ENCODE measurements around the gene IL15RA.

IL15RA gene

GRCh38 chr10:5999440-6000165 lies 22.3 kb upstream of the IL15RA start:
- no peak overlapping the region for H3K4me2 ChIP-seq (ENCODE audit: low read length)
- no peak overlapping the region for H3K27ac ChIP-seq
- no peaks in the 10 kb centered on the region for H3K27me3 ChIP-seq (ENCODE audit: control insufficient read depth, insufficient read depth, low read length)
- no peak overlapping the region for H3K9ac ChIP-seq
- no peak overlapping the region for H3K4me3 ChIP-seq (ENCODE audit: low read depth, low read length)
- no peak for TF ChIP-seq CTCF (IDR thresholded peaks at IDR 0.05)
- no peaks in the 10 kb centered on the region for H3K9me3 ChIP-seq (ENCODE audit: control insufficient read depth, low read length)
- H3K79me2 ChIP-seq, result no peaks in the 10 kb centered on the region
- no peaks in the 10 kb centered on the region for H3K36me3 ChIP-seq (ENCODE audit: control insufficient read depth, insufficient read depth, low read length)
- H2AFZ ChIP-seq, result no peak overlapping the region
- no peaks in the 10 kb centered on the region for H3K4me1 ChIP-seq

- no peaks in the 10 kb centered on the region for H3K36me3 ChIP-seq (ENCODE audit: control insufficient read depth, insufficient read depth, low read length)
- H3K9ac ChIP-seq, result no peak overlapping the region
- H3K27me3 ChIP-seq (ENCODE audit: control insufficient read depth, insufficient read depth, low read length), result no peaks in the 10 kb centered on the region
- H3K4me3 ChIP-seq (ENCODE audit: low read depth, low read length), result no peak overlapping the region
- no peak overlapping the region for H3K4me2 ChIP-seq (ENCODE audit: low read length)
- no peaks in the 10 kb centered on the region for H3K4me1 ChIP-seq
- TF ChIP-seq CTCF (IDR thresholded peaks at IDR 0.05), result no peak
- no peak overlapping the region for H2AFZ ChIP-seq
- H3K27ac ChIP-seq, result no peak overlapping the region
- no peaks in the 10 kb centered on the region for H3K79me2 ChIP-seq
- H3K9me3 ChIP-seq (ENCODE audit: control insufficient read depth, low read length), result no peaks in the 10 kb centered on the region
These were observed 19.4 kb upstream of the IL15RA start for GRCh38 chr10:5996696-5997095.

GRCh38 chr10:5992398-5992797 lies 15.1 kb upstream of the IL15RA start:
- Histone ChIP-seq H3K27me3 (ENCODE audit: control insufficient read depth, insufficient read depth, low read length) (peaks cover 3% of the 10 kb centered on the region), H3K9me3 (ENCODE audit: control insufficient read depth, low read length) (no peaks in the 10 kb centered on the region), H3K4me3 (ENCODE audit: low read depth, low read length) (no peak overlapping the region), H3K27ac (no peak overlapping the region), H3K79me2 (no peaks in the 10 kb centered on the region), H3K4me1 (no peaks in the 10 kb centered on the region), H2AFZ (no peak overlapping the region), H3K9ac (no peak overlapping the region), H3K4me2 (ENCODE audit: low read length) (no peak overlapping the region), H3K36me3 (ENCODE audit: control insufficient read depth, insufficient read depth, low read length) (no peaks in the 10 kb centered on the region)
- no peak for TF ChIP-seq CTCF (IDR thresholded peaks at IDR 0.05)

GRCh38 chr10:5991708-5992107 lies 14.4 kb upstream of the IL15RA start:
- Histone ChIP-seq H3K9me3 (ENCODE audit: control insufficient read depth, low read length) (no peaks in the 10 kb centered on the region), H3K4me1 (no peaks in the 10 kb centered on the region), H3K79me2 (no peaks in the 10 kb centered on the region), H3K9ac (no peak overlapping the region), H3K27me3 (ENCODE audit: control insufficient read depth, insufficient read depth, low read length) (peaks cover 3% of the 10 kb centered on the region), H3K4me2 (ENCODE audit: low read length) (no peak overlapping the region), H3K27ac (no peak overlapping the region), H2AFZ (no peak overlapping the region), H3K4me3 (ENCODE audit: low read depth, low read length) (no peak overlapping the region), H3K36me3 (ENCODE audit: control insufficient read depth, insufficient read depth, low read length) (no peaks in the 10 kb centered on the region)
- TF ChIP-seq CTCF (IDR thresholded peaks at IDR 0.05), result no peak

- H3K9me3 ChIP-seq (ENCODE audit: control insufficient read depth, low read length), result no peaks in the 10 kb centered on the region
- no peaks in the 10 kb centered on the region for H3K79me2 ChIP-seq
- peaks cover 3% of the 10 kb centered on the region for H3K27me3 ChIP-seq (ENCODE audit: control insufficient read depth, insufficient read depth, low read length)
- no peak overlapping the region for H3K4me3 ChIP-seq (ENCODE audit: low read depth, low read length)
- H3K9ac ChIP-seq, result no peak overlapping the region
- no peak overlapping the region for H3K4me2 ChIP-seq (ENCODE audit: low read length)
- no peaks in the 10 kb centered on the region for H3K4me1 ChIP-seq
- no peak overlapping the region for H3K27ac ChIP-seq
- no peak overlapping the region for H2AFZ ChIP-seq
- no peak for TF ChIP-seq CTCF (IDR thresholded peaks at IDR 0.05)
- H3K36me3 ChIP-seq (ENCODE audit: control insufficient read depth, insufficient read depth, low read length), result no peaks in the 10 kb centered on the region
These were observed 12.4 kb upstream of the IL15RA start for GRCh38 chr10:5989756-5990155.
